GM21360 (cell line): Measurements from ENCODE around the gene PRR29.

Source experiments
- ATAC-seq: cut with Tn5 transposase; IDR thresholded peaks from one replicate; pipeline ENCODE4 v1.9.1; 2021; ENCODE audit warnings: mild to moderate bottlenecking, moderate library complexity; ENCODE audit not compliant: unreplicated experiment

The PRR29 gene

GRCh38 chr17:64039106-64039400 is 40.9 kb downstream of the PRR29 start:
- no peak for ATAC-seq

GRCh38 chr17:64040206-64040605 is 42.1 kb downstream of the PRR29 start:
- no peak for ATAC-seq

GRCh38 chr17:64041912-64042311 is 43.8 kb downstream of the PRR29 start:
- ATAC-seq: no peak

GRCh38 chr17:64042700-64043485 is 44.7 kb downstream of the PRR29 start:
- ATAC-seq: no peak

GRCh38 chr17:64045176-64045575 is 47.0 kb downstream of the PRR29 start:
- no peak for ATAC-seq

- no peak for ATAC-seq
Measured at GRCh38 chr17:64048805-64049204, 50.7 kb downstream of the PRR29 start.

GRCh38 chr17:64051153-64051552 is 53.0 kb downstream of the PRR29 start:
- ATAC-seq: no peak

- no peak for ATAC-seq
Measured at GRCh38 chr17:64053101-64053500, 55.0 kb downstream of the PRR29 start.
